Measurements from ENCODE around the gene HIGD1B. TPM values are rescaled to one million over a fixed set of nuclear protein-coding genes. Genes with fewer than 3 reads are reported as not detected.

HIGD1B gene
- total RNA-seq, 4 donors from 2014 or later = 2.8 TPM; not detected in 3

- TF ChIP-seq, protein P1, sequence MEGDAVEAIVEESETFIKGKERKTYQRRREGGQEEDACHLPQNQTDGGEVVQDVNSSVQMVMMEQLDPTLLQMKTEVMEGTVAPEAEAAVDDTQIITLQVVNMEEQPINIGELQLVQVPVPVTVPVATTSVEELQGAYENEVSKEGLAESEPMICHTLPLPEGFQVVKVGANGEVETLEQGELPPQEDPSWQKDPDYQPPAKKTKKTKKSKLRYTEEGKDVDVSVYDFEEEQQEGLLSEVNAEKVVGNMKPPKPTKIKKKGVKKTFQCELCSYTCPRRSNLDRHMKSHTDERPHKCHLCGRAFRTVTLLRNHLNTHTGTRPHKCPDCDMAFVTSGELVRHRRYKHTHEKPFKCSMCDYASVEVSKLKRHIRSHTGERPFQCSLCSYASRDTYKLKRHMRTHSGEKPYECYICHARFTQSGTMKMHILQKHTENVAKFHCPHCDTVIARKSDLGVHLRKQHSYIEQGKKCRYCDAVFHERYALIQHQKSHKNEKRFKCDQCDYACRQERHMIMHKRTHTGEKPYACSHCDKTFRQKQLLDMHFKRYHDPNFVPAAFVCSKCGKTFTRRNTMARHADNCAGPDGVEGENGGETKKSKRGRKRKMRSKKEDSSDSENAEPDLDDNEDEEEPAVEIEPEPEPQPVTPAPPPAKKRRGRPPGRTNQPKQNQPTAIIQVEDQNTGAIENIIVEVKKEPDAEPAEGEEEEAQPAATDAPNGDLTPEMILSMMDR (IDR thresholded peaks at IDR 0.05; ENCODE audit: low read depth) = no peak
These were observed 51.0 kb downstream of the HIGD1B start for GRCh38 chr17:44898768-44899073.

GRCh38 chr17:44899074-44899782 is 51.5 kb downstream of the HIGD1B start, which contains the start of gene EFTUD2:
Gene EFTUD2 (minus strand): TSS chr17:44899445. CDS start chr17:44894521, 4,924 bp downstream.
- TF ChIP-seq, protein P1 (IDR thresholded peaks at IDR 0.05; ENCODE audit: low read depth) = no peak

Small RNAs within 50 kb of the gene (small RNA-seq; reads per million reads assigned to genes)
- not detected for gene RN7SL405P

Other genes starting within 250 kb of the HIGD1B start
- under 1 TPM in 1 of 4 donors, not detected in 3; 0.33 TPM for gene MEIOC, start 191.4 kb upstream of the HIGD1B start, total RNA-seq
- gene CCDC43, start 158.1 kb upstream of the HIGD1B start, total RNA-seq = 10 to 100 TPM; 12.9 to 20.7 (median 14.0) TPM
- gene DBF4B, start 139.2 kb upstream of the HIGD1B start, total RNA-seq = 1 to 10 TPM; 2.4 to 5.9 (median 4.5) TPM
- gene ADAM11, start 88.9 kb upstream of the HIGD1B start, total RNA-seq = under 1 TPM in 3 of 4 donors, not detected in 1; 0.17 to 0.88 (median 0.57) TPM
- gene GJC1, start 17.6 kb upstream of the HIGD1B start, total RNA-seq = 10 to 100 TPM in 2 of 4 donors, 1 to 10 TPM in 2; 5.9 to 19.8 (median 8.8) TPM
- 10 to 100 TPM; 52.0 to 74.0 (median 66.8) TPM for gene EFTUD2, start 51.6 kb downstream of the HIGD1B start, total RNA-seq
- 10 to 100 TPM in 1 of 4 donors, 1 to 10 TPM in 3; 2.4 to 15.3 (median 5.2) TPM for gene GFAP, start 67.6 kb downstream of the HIGD1B start, total RNA-seq
- gene KIF18B, start 99.9 kb downstream of the HIGD1B start, total RNA-seq = 1 to 10 TPM in 1 of 4 donors, under 1 TPM in 1, not detected in 2; 0.66 to 1.4 TPM
- gene C1QL1, start 120.4 kb downstream of the HIGD1B start, total RNA-seq = not detected
- gene DCAKD, start 203.7 kb downstream of the HIGD1B start, total RNA-seq = 10 to 100 TPM; 19.7 to 44.5 (median 29.8) TPM
- gene NMT1, start 213.4 kb downstream of the HIGD1B start, total RNA-seq = 10 to 100 TPM; 64.7 to 99.8 (median 80.6) TPM

All from subcutaneous adipose tissue (tissue), 4 donors.